Activated naive CD4-positive, alpha-beta T cell treated with anti-CD3 and anti-CD28 coated beads for 36 hours (primary cell): ENCODE measurements around the gene SLC7A4. TPM values are rescaled to one million over a fixed set of nuclear protein-coding genes. Genes with fewer than 3 reads are reported as not detected.
"Not testable (repeated sequence)": the region's sequence is repeated elsewhere in the genome, so short reads cannot be mapped to it uniquely, and the experiment has no call there.

Source experiments
- CTCF ChIA-PET: fragments of 350-600 bp; sonication (Branson Sonifier 250); formaldehyde crosslinking; loops from one replicate; lab custom pipeline; 2021; ENCODE audit warnings: antibody characterized with exemption; lab: Charles Lee
- DNase-seq: peaks from one replicate; pipeline ENCODE4 v3.0.0-alpha.2; 2020
- H3K27ac Mint-ChIP-seq: one replicate; pipeline ENCODE4 v1.8.0; 2021; ENCODE audit warnings: mild to moderate bottlenecking, mixed read lengths
- H3K27me3 Mint-ChIP-seq: one replicate; pipeline ENCODE4 v1.8.0; 2021; ENCODE audit warnings: low read depth, mixed read lengths
- H3K36me3 Mint-ChIP-seq: one replicate; pipeline ENCODE4 v1.8.0; 2021; ENCODE audit warnings: low read depth, mixed read lengths
- H3K4me1 Mint-ChIP-seq: one replicate; pipeline ENCODE4 v1.8.0; 2021; ENCODE audit warnings: low read depth, mixed read lengths
- H3K4me3 Mint-ChIP-seq: one replicate; pipeline ENCODE4 v1.8.0; 2021; ENCODE audit warnings: mild to moderate bottlenecking, moderate library complexity, mixed read lengths
- H3K9me3 Mint-ChIP-seq: one replicate; pipeline ENCODE4 v1.8.0; 2021; ENCODE audit warnings: mixed read lengths
- intact Hi-C: fragments of 100-400 bp; cut with micrococcal nuclease; formaldehyde crosslinking; loops from one replicate; pipeline ENCODE4 v1.15.1; 2023
- total RNA-seq, 2 experiments: library from RNA; stranded (reverse); gene quantifications; one replicate each; pipeline ENCODE4 v1.2.3, GENCODE V29; 2021

SLC7A4 gene
- total RNA-seq, 2 experiments from 2014 or later, result not detected

- DNase-seq, result no peak
- peaks cover 18% of the 10 kb centered on the region for H3K4me1 Mint-ChIP-seq
- H3K4me3 Mint-ChIP-seq, result peak overlapping the region; percentile 53
- no peak overlapping the region for H3K27ac Mint-ChIP-seq
- no peaks in the 10 kb centered on the region for H3K36me3 Mint-ChIP-seq
- CTCF ChIA-PET, result interaction anchor here (0.6 kb wide), 1 partner anchor 25 kb away, joined by 3 read pairs; no protein-coding TSS in a partner anchor
- H3K27me3 Mint-ChIP-seq, result peaks cover 12% of the 10 kb centered on the region
- H3K9me3 Mint-ChIP-seq, result no peaks in the 10 kb centered on the region
- intact Hi-C loops, result no loop called here
Observed at GRCh38 chr22:21044931-21045584, 12.7 kb upstream of the SLC7A4 start.

DNA sequence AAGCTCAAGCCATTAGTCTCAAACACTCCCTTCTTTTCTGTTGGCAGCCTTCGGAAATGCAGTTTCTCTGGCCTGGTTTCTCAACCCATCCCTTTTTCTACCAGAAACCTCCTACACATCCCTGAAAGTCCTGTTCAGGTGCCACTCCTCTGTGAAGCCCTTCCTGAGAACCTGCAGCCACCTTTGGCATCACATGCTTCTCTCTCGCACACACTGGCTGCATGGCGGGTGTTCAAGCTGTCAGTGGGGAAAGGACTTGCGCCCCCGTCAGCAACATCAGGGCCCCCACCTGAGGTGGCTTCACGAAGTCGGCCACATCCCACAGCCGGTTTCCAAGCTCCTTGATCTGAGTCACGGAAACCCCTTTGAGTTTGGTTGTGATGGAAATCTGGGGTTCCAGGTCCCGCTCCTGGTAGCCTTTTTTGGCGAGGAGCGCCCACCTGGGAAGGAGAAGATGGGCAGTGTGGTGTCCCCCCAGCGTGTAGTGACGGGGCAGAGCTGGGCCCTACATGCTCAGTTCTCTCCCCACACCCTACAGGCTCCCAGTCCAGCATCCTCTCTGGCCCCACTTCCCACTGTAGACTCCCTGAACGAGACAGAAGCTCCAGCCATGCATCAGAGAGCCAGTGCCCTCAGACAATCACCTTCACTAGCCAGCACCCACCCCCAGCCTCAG is 11.6 kb upstream of the SLC7A4 start:
- Mint-ChIP-seq H3K27me3 (peaks cover 15% of the 10 kb centered on the region), H3K4me1 (peaks cover 18% of the 10 kb centered on the region), H3K9me3 (no peaks in the 10 kb centered on the region), H3K27ac (no peak overlapping the region), H3K36me3 (no peaks in the 10 kb centered on the region), H3K4me3 (no peak overlapping the region)
- intact Hi-C loops, result no loop called here
- no peak for DNase-seq
- CTCF ChIA-PET, result no interaction called here

- Mint-ChIP-seq H3K9me3 (no peaks in the 10 kb centered on the region), H3K36me3 (no peaks in the 10 kb centered on the region), H3K4me1 (peaks cover 18% of the 10 kb centered on the region), H3K27ac (no peak overlapping the region), H3K27me3 (peaks cover 18% of the 10 kb centered on the region), H3K4me3 (no peak overlapping the region)
- DNase-seq, result no peak
- CTCF ChIA-PET, result no interaction called here
- intact Hi-C loops, result no loop called here
Observed at GRCh38 chr22:21042978-21043859, 10.9 kb upstream of the SLC7A4 start.

- H3K36me3 Mint-ChIP-seq, result no peaks in the 10 kb centered on the region
- peaks cover 18% of the 10 kb centered on the region for H3K27me3 Mint-ChIP-seq
- intact Hi-C loops, result no loop called here
- peaks cover 18% of the 10 kb centered on the region for H3K4me1 Mint-ChIP-seq
- CTCF ChIA-PET, result no interaction called here
- DNase-seq, result no peak
- no peak overlapping the region for H3K4me3 Mint-ChIP-seq
- H3K9me3 Mint-ChIP-seq, result no peaks in the 10 kb centered on the region
- H3K27ac Mint-ChIP-seq, result no peak overlapping the region
Observed at GRCh38 chr22:21041937-21042336, 9.6 kb upstream of the SLC7A4 start.

DNA sequence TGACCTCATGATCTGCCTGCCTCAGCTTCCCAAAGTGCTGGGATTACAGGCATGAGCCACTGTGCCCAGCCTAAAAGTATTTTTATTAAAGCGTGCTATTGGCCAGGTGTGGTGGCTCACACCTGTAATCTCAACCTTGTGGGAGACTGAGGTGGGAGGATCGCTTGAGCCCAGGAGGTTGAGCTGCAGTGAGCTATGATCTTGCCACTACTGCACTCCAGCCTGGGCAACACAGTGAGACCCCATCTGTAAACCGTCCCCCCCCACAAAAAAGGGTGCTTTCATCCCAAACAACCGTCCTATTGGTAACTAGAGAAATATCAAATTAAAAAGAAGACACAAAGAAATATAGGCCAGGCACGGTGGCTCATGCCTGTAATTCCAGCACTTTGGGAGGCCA is 6.8 kb upstream of the SLC7A4 start:
- DNase-seq, H3K36me3 Mint-ChIP-seq, H3K9me3 Mint-ChIP-seq, H3K4me3 Mint-ChIP-seq, intact Hi-C loops, H3K27ac Mint-ChIP-seq, H3K4me1 Mint-ChIP-seq: not testable (repeated sequence)
- CTCF ChIA-PET, result interaction anchor here (0.6 to 2.0 kb wide), 3 partner anchors 17 to 63 kb away, joined by 3 to 6 read pairs (median 3); no protein-coding TSS in a partner anchor
- H3K27me3 Mint-ChIP-seq, result peaks cover 15% of the 10 kb centered on the region

DNA sequence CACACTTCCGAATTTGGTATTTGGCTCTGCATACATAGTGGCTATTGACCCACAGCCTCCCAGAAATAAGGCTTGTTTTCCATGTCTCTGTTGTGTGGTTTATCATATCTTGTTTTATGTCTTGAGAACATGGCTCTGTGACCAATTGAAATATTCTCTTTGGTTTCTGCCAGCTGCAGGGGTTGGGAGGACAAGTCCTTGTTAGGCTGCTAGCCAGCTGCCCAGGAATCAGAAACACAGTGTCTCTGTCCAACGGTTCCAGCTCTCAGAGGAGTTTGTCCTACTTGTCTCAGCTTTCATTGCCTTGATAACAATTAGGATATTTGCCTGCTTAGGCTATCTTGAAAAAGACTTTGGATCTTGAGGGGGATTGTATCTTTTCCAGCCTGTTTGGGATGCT is 6.0 kb upstream of the SLC7A4 start:
- CTCF ChIA-PET, result interaction anchor here (2.0 kb wide), 1 partner anchor 64 kb away, joined by 6 read pairs; no protein-coding TSS in a partner anchor

GRCh38 chr22:21034989-21035388 is 2.6 kb upstream of the SLC7A4 start:
- intact Hi-C loops, result no loop called here
- H3K27ac Mint-ChIP-seq, result no peak overlapping the region
- peaks cover 2% of the 10 kb centered on the region for H3K4me1 Mint-ChIP-seq
- no peaks in the 10 kb centered on the region for H3K9me3 Mint-ChIP-seq
- H3K27me3 Mint-ChIP-seq, result peaks cover 20% of the 10 kb centered on the region
- CTCF ChIA-PET, result no interaction called here
- no peaks in the 10 kb centered on the region for H3K36me3 Mint-ChIP-seq
- H3K4me3 Mint-ChIP-seq, result no peak overlapping the region
- no peak for DNase-seq

More for the DNA sequence above, 6.0 kb upstream of the SLC7A4 start:
- Mint-ChIP-seq H3K36me3 (no peaks in the 10 kb centered on the region), H3K4me1 (peaks cover 3% of the 10 kb centered on the region), H3K27me3 (peaks cover 11% of the 10 kb centered on the region), H3K4me3 (no peak overlapping the region), H3K27ac (no peak overlapping the region), H3K9me3 (no peaks in the 10 kb centered on the region)
- intact Hi-C loops, result no loop called here
- DNase-seq, result no peak

GRCh38 chr22:21033895-21034294 is 1.5 kb upstream of the SLC7A4 start:
- Mint-ChIP-seq H3K36me3 (no peaks in the 10 kb centered on the region), H3K4me3 (no peak overlapping the region), H3K4me1 (peaks cover 2% of the 10 kb centered on the region), H3K27ac (no peak overlapping the region), H3K27me3 (peaks cover 26% of the 10 kb centered on the region), H3K9me3 (no peaks in the 10 kb centered on the region)
- CTCF ChIA-PET, result no interaction called here
- no peak for DNase-seq
- intact Hi-C loops, result no loop called here

GRCh38 chr22:21032868-21033688 is 717 bp upstream of the SLC7A4 start:
- no peak for DNase-seq
- no peak overlapping the region for H3K4me3 Mint-ChIP-seq
- peaks cover 23% of the 10 kb centered on the region for H3K27me3 Mint-ChIP-seq
- intact Hi-C loops, result no loop called here
- no peaks in the 10 kb centered on the region for H3K36me3 Mint-ChIP-seq
- no peak overlapping the region for H3K27ac Mint-ChIP-seq
- CTCF ChIA-PET, result interaction anchor here (1.0 kb wide), 1 partner anchor 70 kb away, joined by 3 read pairs; no protein-coding TSS in a partner anchor
- no peaks in the 10 kb centered on the region for H3K9me3 Mint-ChIP-seq
- peaks cover 2% of the 10 kb centered on the region for H3K4me1 Mint-ChIP-seq

GRCh38 chr22:21031545-21032036 is 770 bp downstream of the SLC7A4 start:
- CTCF ChIA-PET, result interaction anchor here (0.9 kb wide), 1 partner anchor 273 kb away, joined by 5 read pairs; no protein-coding TSS in a partner anchor
- intact Hi-C loops, result no loop called here
- Mint-ChIP-seq H3K9me3 (no peaks in the 10 kb centered on the region), H3K36me3 (no peaks in the 10 kb centered on the region), H3K4me3 (no peak overlapping the region), H3K4me1 (peaks cover 2% of the 10 kb centered on the region), H3K27me3 (peaks cover 23% of the 10 kb centered on the region), H3K27ac (no peak overlapping the region)
- DNase-seq, result no peak

DNA sequence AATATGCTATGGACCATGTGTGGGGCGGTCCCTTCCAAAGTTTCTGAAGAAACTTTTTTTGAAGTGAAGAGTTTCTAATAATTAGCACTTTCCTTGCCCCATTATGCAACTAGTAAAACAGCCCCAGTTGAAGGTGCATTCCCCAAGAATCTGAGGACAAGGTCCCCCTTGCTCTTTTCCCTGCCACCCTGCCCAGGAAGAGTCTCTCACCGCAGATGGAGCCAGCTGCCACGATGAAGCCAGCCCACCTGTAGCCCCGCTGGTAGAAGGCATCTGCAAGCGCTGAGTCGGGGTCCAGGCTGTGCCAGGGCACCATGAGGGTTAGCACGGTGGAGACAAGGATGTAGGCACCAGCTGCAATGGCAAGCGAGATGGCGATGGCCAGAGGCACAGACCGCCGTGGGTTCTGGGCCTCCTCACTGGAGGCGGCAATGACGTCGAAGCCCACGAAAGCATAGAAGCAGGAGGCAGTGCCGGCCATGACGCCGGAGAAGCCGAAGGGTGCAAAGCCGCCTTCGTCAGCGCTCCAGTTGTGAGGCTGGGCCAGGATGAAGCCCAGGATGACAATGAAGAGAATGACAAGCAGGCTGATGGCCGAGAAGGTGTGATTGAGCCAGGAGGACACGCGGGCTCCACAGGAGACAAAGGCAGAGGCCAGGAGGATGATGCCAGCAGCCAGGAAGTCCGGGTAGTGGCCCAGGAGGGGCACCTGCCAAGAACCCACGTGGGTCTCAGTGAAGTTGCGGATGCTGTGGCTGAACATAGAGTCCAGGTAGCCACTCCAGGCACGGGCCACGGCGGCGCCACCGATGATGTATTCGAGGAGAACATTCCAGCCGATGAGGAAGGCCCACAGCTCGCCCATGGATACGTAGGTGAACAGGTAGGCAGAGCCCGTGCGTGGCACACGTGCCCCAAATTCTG is 1.5 kb downstream of the SLC7A4 start:
- H3K9me3 Mint-ChIP-seq, result no peaks in the 10 kb centered on the region
- DNase-seq, result no peak
- intact Hi-C loops, result no loop called here
- CTCF ChIA-PET, result interaction anchor here (0.9 kb wide), 1 partner anchor 272 kb away, joined by 5 read pairs; no protein-coding TSS in a partner anchor
- no peaks in the 10 kb centered on the region for H3K36me3 Mint-ChIP-seq
- H3K27ac Mint-ChIP-seq, result no peak overlapping the region
- no peak overlapping the region for H3K4me3 Mint-ChIP-seq
- H3K27me3 Mint-ChIP-seq, result peaks cover 23% of the 10 kb centered on the region
- peaks cover 4% of the 10 kb centered on the region for H3K4me1 Mint-ChIP-seq
